ENCODE results near the gene NFASC.

Gene NFASC

GRCh38 chr1:204930155-204930523 lies 59.5 kb downstream of the NFASC start:
- no peak for DNase-seq

GRCh38 chr1:204931313-204931712 lies 60.7 kb downstream of the NFASC start:
- DNase-seq: no peak

- DNase-seq: no peak
These were observed 61.3 kb downstream of the NFASC start for GRCh38 chr1:204931768-204932572.

GRCh38 chr1:204932573-204932909 lies 61.9 kb downstream of the NFASC start:
- DNase-seq: no peak

GRCh38 chr1:204935155-204935554 lies 64.5 kb downstream of the NFASC start:
- DNase-seq: no peak

- no peak for DNase-seq
These were observed 66.1 kb downstream of the NFASC start for GRCh38 chr1:204936765-204937164.

- no peak for DNase-seq
These were observed 67.2 kb downstream of the NFASC start for GRCh38 chr1:204937901-204938300.

GRCh38 chr1:204940591-204940990 lies 69.9 kb downstream of the NFASC start:
- no peak for DNase-seq

GRCh38 chr1:204941421-204942338 lies 71.0 kb downstream of the NFASC start:
- peak; percentile 33 for DNase-seq

- DNase-seq: no peak
These were observed 72.8 kb downstream of the NFASC start for GRCh38 chr1:204943495-204943894.

GRCh38 chr1:204944662-204945061 lies 74.0 kb downstream of the NFASC start:
- DNase-seq: no peak

GRCh38 chr1:204945565-204945977 lies 74.9 kb downstream of the NFASC start:
- no peak for DNase-seq

- DNase-seq: no peak
These were observed 76.0 kb downstream of the NFASC start for GRCh38 chr1:204946640-204947039.

- DNase-seq: no peak
These were observed 76.7 kb downstream of the NFASC start for GRCh38 chr1:204947338-204947737.

- DNase-seq: no peak
These were observed 77.1 kb downstream of the NFASC start for GRCh38 chr1:204947747-204948146.

GRCh38 chr1:204950353-204951001 lies 79.8 kb downstream of the NFASC start:
- DNase-seq: no peak

- no peak for DNase-seq
These were observed 88.0 kb downstream of the NFASC start for GRCh38 chr1:204958317-204959307.

- no peak for DNase-seq
These were observed 88.7 kb downstream of the NFASC start for GRCh38 chr1:204959374-204959773.

- no peak for DNase-seq
These were observed 89.2 kb downstream of the NFASC start for GRCh38 chr1:204959836-204960235.

GRCh38 chr1:204960306-204961125 lies 89.9 kb downstream of the NFASC start:
- DNase-seq: no peak

GRCh38 chr1:204961765-204962419 lies 91.2 kb downstream of the NFASC start:
- no peak for DNase-seq

Data from CD4-positive, alpha-beta T cell treated with Interleukin-10 for 1 hour (primary cell).